KMS-11 (cell line): ENCODE data around the gene SLC9A4.

Experiments
- H2AFZ ChIP-seq: fragments of 200-600 bp; sonication (generic); 2 replicates; pipeline ENCODE4 v1.6.1; 2016; ENCODE audit warnings: antibody characterized with exemption, mixed run types, low read depth
- H3K27ac ChIP-seq: fragments of 200-600 bp; sonication (generic); 2 replicates; pipeline ENCODE4 v1.6.1; 2016; ENCODE audit warnings: mild to moderate bottlenecking, mixed run types
- H3K27me3 ChIP-seq: fragments of 200-600 bp; sonication (generic); 2 replicates; pipeline ENCODE4 v1.6.1; 2017; ENCODE audit warnings: mild to moderate bottlenecking, low read depth, mixed run types, moderate library complexity; ENCODE audit not compliant: insufficient read depth
- H3K36me3 ChIP-seq: fragments of 200-600 bp; sonication (generic); 2 replicates; pipeline ENCODE4 v1.6.1; 2017; ENCODE audit warnings: mild to moderate bottlenecking, mixed run types; ENCODE audit not compliant: insufficient read depth
- H3K4me1 ChIP-seq: fragments of 200-600 bp; sonication (generic); 2 replicates; pipeline ENCODE4 v1.6.1; 2016; ENCODE audit warnings: mild to moderate bottlenecking, low read depth, mixed run types; ENCODE audit not compliant: poor library complexity, severe bottlenecking
- H3K4me2 ChIP-seq: fragments of 200-600 bp; sonication (generic); 2 replicates; pipeline ENCODE4 v1.7.0; 2016; ENCODE audit warnings: mild to moderate bottlenecking, mixed run types
- H3K4me3 ChIP-seq: fragments of 200-600 bp; sonication (generic); IDR thresholded peaks from 2 replicates; pipeline ENCODE4 v1.6.1; 2017; ENCODE audit warnings: low read depth, low read length, mixed read lengths; ENCODE audit not compliant: insufficient read depth
- H3K79me2 ChIP-seq: fragments of 200-600 bp; sonication (generic); 2 replicates; pipeline ENCODE4 v1.6.1; 2016; ENCODE audit warnings: low read depth, mixed run types; ENCODE audit not compliant: insufficient read depth
- H3K9ac ChIP-seq: fragments of 200-600 bp; sonication (generic); 2 replicates; pipeline ENCODE4 v1.6.1; 2016; ENCODE audit warnings: mild to moderate bottlenecking, mixed run types
- H4K20me1 ChIP-seq: fragments of 200-600 bp; sonication (generic); 2 replicates; pipeline ENCODE4 v1.6.1; 2016; ENCODE audit warnings: mild to moderate bottlenecking, mixed run types; ENCODE audit not compliant: insufficient read depth
- CTCF ChIP-seq: fragments of 200-600 bp; sonication (generic); conservative IDR thresholded peaks from 2 replicates; pipeline ENCODE4 v1.6.1; 2017; ENCODE audit warnings: low read depth, mild to moderate bottlenecking, antibody characterized with exemption, low read length, moderate library complexity, mixed read lengths

The SLC9A4 gene

GRCh38 chr2:102520801-102521200, 47.8 kb downstream of the SLC9A4 start:
- no peak overlapping the region for H3K4me2 ChIP-seq
- H3K27ac ChIP-seq, result no peak overlapping the region
- no peaks in the 10 kb centered on the region for H4K20me1 ChIP-seq
- no peaks in the 10 kb centered on the region for H3K4me1 ChIP-seq
- H3K9ac ChIP-seq, result no peak overlapping the region
- no peak for TF ChIP-seq CTCF
- H3K4me3 ChIP-seq, result no peak overlapping the region
- H3K36me3 ChIP-seq, result no peaks in the 10 kb centered on the region
- H3K79me2 ChIP-seq, result no peaks in the 10 kb centered on the region
- no peak overlapping the region for H2AFZ ChIP-seq
- no peaks in the 10 kb centered on the region for H3K27me3 ChIP-seq

- H3K36me3 ChIP-seq, result no peaks in the 10 kb centered on the region
- H3K27me3 ChIP-seq, result no peaks in the 10 kb centered on the region
- H3K4me1 ChIP-seq, result no peaks in the 10 kb centered on the region
- no peaks in the 10 kb centered on the region for H4K20me1 ChIP-seq
- H3K9ac ChIP-seq, result no peak overlapping the region
- H2AFZ ChIP-seq, result no peak overlapping the region
- TF ChIP-seq CTCF, result no peak
- no peak overlapping the region for H3K4me2 ChIP-seq
- H3K4me3 ChIP-seq, result no peak overlapping the region
- H3K27ac ChIP-seq, result no peak overlapping the region
- H3K79me2 ChIP-seq, result no peaks in the 10 kb centered on the region
Measured at GRCh38 chr2:102522162-102522561, 49.1 kb downstream of the SLC9A4 start.

GRCh38 chr2:102522890-102523289, 49.9 kb downstream of the SLC9A4 start:
- no peaks in the 10 kb centered on the region for H4K20me1 ChIP-seq
- no peaks in the 10 kb centered on the region for H3K36me3 ChIP-seq
- H3K27ac ChIP-seq, result no peak overlapping the region
- H3K27me3 ChIP-seq, result no peaks in the 10 kb centered on the region
- TF ChIP-seq CTCF, result no peak
- H3K4me1 ChIP-seq, result no peaks in the 10 kb centered on the region
- no peaks in the 10 kb centered on the region for H3K79me2 ChIP-seq
- no peak overlapping the region for H3K4me3 ChIP-seq
- H3K9ac ChIP-seq, result no peak overlapping the region
- H3K4me2 ChIP-seq, result no peak overlapping the region
- no peak overlapping the region for H2AFZ ChIP-seq

GRCh38 chr2:102523651-102524050, 50.6 kb downstream of the SLC9A4 start:
- Histone ChIP-seq H3K4me2 (no peak overlapping the region), H4K20me1 (no peaks in the 10 kb centered on the region), H3K79me2 (no peaks in the 10 kb centered on the region), H3K4me1 (no peaks in the 10 kb centered on the region), H3K4me3 (no peak overlapping the region), H3K27me3 (no peaks in the 10 kb centered on the region), H2AFZ (no peak overlapping the region), H3K27ac (no peak overlapping the region), H3K36me3 (no peaks in the 10 kb centered on the region), H3K9ac (no peak overlapping the region)
- TF ChIP-seq CTCF, result no peak

GRCh38 chr2:102527086-102527485, 54.1 kb downstream of the SLC9A4 start:
- no peak overlapping the region for H2AFZ ChIP-seq
- no peaks in the 10 kb centered on the region for H4K20me1 ChIP-seq
- no peaks in the 10 kb centered on the region for H3K36me3 ChIP-seq
- H3K27ac ChIP-seq, result no peak overlapping the region
- no peaks in the 10 kb centered on the region for H3K79me2 ChIP-seq
- no peaks in the 10 kb centered on the region for H3K4me1 ChIP-seq
- TF ChIP-seq CTCF, result no peak
- no peak overlapping the region for H3K4me2 ChIP-seq
- H3K9ac ChIP-seq, result no peak overlapping the region
- no peak overlapping the region for H3K4me3 ChIP-seq
- H3K27me3 ChIP-seq, result no peaks in the 10 kb centered on the region
